ENCODE data around the gene EMC6.

DNA sequence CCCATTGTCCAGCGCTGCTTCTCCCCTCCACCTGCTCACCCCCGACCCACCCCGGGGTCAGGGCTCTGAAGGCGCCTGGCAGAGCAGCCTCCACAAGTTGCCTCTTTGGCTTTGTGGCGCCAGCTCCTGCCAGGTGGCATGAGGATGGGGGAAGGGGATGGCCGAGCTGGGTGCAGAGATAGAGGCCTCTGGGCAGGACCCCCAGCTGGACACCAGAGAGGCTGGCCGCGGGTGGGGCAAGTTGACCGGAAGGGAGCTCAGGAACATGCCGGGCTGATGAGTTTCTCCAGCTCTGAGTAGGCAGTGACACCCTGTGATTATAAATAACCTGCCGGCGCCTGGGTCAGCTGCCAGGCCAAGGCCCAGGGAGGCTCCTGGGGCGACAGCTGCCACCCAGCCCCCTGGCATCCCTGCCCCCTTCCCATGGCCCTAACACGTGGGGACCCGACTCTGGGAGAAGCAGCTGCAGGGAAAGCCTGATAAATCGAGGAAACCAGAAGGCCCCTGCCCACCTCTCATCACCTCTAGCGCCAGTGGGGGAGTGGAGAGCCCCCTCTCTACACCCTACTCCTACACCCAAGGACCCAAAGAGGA lies 26.6 kb downstream of the EMC6 start:
- TF ChIP-seq, protein P1, sequence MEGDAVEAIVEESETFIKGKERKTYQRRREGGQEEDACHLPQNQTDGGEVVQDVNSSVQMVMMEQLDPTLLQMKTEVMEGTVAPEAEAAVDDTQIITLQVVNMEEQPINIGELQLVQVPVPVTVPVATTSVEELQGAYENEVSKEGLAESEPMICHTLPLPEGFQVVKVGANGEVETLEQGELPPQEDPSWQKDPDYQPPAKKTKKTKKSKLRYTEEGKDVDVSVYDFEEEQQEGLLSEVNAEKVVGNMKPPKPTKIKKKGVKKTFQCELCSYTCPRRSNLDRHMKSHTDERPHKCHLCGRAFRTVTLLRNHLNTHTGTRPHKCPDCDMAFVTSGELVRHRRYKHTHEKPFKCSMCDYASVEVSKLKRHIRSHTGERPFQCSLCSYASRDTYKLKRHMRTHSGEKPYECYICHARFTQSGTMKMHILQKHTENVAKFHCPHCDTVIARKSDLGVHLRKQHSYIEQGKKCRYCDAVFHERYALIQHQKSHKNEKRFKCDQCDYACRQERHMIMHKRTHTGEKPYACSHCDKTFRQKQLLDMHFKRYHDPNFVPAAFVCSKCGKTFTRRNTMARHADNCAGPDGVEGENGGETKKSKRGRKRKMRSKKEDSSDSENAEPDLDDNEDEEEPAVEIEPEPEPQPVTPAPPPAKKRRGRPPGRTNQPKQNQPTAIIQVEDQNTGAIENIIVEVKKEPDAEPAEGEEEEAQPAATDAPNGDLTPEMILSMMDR (IDR thresholded peaks at IDR 0.05; ENCODE audit: low read length) = no peak
- no peak for TF ChIP-seq EZH2 (IDR thresholded peaks at IDR 0.05; ENCODE audit: borderline replicate concordance, low read length)

Measured in OCI-LY1 (cell line).